GM21737 (cell line): ENCODE measurements around the gene LRRC3B.

Experiments used
- ATAC-seq: cut with Tn5 transposase; IDR thresholded peaks from one replicate; pipeline ENCODE4 v1.9.1; 2021; ENCODE audit warnings: mild to moderate bottlenecking, moderate library complexity; ENCODE audit not compliant: unreplicated experiment

LRRC3B gene

GRCh38 chr3:26704736-26705135 is 82.2 kb downstream of the LRRC3B start:
- ATAC-seq: no peak

- no peak for ATAC-seq
Measured at GRCh38 chr3:26708501-26708900, 85.9 kb downstream of the LRRC3B start.

DNA sequence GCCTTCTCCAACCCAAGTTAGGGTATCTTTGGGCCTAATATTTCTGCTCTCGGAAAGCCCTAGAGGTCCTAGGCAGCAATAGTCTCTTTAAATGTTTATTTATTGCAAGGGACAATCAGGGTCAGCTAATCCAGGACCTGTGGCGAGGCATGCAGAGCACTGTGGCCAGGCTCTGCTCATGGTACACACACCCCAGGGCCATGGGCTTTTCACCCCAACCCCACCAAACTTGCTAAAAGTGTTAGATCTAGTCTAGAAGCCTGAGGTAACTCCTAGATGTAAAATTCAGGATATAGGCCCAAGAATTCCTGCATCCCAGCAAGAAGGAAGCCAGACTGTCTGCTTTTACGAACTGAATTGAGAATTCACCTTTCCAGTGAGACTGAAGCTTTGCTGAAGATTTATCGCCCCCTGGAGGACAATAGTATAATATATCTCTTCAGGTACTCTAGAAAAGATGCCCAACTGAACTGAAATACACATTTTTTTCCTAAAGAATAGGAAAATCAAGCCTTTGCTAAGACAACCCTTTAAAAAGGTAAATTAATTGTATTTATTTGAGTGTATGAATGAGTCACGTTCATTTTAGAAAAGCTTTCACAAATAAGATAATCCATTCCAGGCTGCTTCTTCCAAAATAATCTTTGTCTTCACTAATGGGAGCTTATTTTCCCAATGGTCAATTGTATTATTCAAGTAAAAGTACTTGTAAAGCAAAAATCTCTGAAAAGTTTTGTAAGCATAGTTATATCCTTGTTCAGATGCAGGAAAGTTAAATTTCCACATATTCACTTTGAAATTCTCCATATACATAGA is 89.8 kb downstream of the LRRC3B start:
- peak; percentile 72 for ATAC-seq

DNA sequence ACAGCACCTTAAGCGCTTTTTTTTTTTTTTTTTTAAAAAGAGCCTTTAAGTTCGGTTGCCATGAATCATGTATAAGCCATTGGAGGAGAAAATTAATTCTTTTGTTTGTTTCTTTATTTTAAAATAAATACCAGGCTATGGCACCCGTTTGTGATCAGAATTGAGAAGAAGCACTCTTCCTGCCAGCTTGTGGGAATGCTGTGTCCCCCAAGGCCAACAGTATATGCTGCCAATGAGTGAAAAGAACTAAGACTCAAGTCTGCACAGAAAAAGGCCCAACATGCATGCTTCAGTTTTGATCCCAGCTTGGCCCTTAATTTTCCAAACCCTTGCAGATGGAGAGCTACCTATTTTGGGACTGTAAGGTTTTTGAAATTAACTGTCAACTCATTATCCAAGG is 90.5 kb downstream of the LRRC3B start:
- no peak for ATAC-seq

- no peak for ATAC-seq
Measured at GRCh38 chr3:26714485-26714884, 91.9 kb downstream of the LRRC3B start.

DNA sequence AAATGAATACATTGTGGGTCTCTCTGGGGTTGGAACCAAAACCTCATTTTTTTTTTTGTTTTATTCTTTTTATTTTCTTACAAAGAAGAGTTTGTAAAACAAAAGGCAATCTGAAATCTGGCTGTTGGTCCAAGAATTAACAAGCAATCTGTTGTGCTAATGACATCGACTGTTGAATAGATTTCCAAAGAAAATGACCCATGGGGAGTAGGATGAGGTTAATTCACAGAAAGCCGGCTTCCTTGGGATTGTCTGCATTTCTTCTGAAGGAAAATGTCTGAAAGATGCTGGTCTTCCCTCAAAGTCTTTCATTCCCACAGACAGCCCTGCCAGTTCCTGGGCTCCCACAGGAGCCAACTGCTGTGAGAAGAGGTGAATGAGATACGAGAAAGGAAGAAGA is 92.9 kb downstream of the LRRC3B start:
- ATAC-seq: no peak

DNA sequence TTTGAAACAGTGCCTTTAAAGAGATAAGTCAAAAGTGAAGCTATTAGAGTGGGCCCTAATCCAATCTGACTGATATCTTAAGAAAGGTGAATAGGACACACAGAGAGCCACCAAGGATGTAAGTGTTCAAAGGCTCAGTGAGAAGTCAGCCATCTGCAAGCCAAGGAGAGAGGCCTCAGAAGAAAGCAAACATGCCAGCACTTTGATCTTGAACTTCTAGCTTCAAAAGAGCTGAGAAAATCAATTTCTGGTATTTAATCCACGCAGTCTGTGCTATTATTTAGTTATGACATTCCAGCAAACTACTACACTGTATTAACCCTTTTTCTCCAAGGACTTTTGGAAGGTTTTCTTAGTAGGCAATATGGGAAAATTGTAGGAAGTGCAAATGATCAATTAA is 95.7 kb downstream of the LRRC3B start:
- no peak for ATAC-seq

GRCh38 chr3:26719134-26719533 is 96.6 kb downstream of the LRRC3B start:
- ATAC-seq: no peak

DNA sequence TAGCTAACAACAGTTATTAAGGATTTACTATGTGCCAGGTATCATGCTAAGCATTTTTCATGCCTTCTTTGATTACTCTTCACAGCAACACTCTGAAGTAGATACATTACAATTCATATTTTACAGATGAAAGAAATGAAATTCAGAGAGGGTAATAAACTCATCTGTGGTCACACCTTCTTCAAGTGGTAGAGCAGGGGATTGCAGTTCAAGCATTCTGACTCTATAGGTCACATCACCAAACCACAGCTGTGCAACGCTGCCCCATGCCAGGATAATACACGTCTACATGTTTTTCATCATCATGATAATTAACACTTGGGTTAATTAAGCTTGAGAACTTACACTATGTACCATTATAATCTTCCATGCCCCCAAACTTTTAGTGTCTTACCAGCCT is 98.5 kb downstream of the LRRC3B start:
- no peak for ATAC-seq

DNA sequence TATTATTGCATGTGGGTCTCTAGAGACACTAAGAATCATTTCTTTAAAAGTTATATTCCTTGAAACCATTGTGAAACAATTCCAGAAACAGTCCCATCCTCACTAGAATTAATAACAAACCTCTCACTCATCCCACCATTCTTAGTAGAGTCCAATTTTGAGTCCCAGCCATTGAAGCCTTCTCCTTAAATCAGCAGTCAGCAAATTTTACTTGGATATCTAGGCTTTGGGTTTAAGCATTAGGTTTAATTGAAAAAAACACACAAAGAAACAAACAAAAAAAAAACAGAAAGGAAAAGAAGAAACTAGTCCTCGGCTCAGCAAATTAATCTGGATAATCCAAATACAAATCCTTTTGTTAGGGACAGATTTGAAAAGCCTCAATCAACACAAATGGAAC is 109.3 kb downstream of the LRRC3B start:
- ATAC-seq: no peak

DNA sequence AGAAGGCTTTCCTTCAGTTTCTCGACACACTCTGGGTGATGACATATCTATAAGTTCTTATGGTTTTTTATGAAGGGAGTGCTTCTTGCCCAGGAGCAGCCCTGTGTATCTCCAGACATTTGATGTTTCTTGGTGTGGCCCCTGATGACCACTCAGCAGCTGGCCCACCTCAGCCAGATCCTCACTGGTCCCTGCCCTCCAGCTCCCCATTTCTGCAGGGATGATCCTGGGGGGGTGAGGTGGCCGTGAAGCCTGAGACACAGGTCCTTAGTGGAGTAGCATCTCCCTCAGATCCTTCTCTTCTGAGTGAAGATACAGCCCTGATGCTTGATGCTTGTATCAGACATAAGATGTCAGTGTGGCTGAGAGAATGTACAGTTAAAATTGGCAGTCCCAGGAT is 127.7 kb downstream of the LRRC3B start:
- ATAC-seq: no peak

DNA sequence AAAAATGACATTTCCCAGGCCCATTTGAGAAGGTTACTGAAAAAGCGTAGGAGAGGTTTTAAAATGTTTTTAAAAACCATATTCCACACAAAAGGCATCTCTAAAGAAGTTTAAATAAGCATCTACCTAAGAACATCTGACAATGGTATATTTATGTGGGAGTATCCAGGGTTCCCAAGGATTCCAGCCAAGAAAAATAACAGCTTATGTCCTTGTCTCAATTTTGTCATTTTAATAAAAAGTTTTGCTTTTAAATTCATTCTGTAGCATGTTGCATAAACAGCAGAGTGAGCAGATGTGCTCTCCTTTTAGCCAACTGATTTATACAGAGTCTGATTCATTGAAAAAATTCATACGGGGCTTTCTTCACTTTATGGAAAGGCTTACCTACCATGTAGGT is 129.9 kb downstream of the LRRC3B start:
- ATAC-seq: no peak

GRCh38 chr3:26753095-26753494 is 130.5 kb downstream of the LRRC3B start:
- ATAC-seq: no peak

DNA sequence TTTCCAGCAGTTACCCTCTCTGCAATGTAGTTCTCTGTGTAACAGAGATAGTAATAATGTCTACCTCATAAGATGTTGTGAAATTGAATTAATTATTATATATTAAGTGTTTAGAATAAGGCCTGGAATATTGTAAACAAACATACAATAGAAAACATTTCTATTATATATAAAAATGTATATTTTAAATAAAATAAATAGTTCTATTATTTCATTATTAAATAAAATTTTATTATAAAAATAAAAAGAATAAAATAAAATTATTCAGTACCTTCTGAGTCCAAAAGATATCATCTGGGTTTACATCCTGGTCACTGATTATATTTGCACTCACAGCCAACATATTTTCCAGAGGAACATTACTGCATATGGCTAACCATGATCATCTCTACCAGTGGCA is 135.4 kb downstream of the LRRC3B start:
- no peak for ATAC-seq
